ENCODE results near the gene TSGA10. TPM values are rescaled to one million over a fixed set of nuclear protein-coding genes. Genes with fewer than 3 reads are reported as not detected.

TSGA10 gene
- total and polyA plus RNA-seq, 2 donors (not counting 3 experiments of a cell fraction or from before 2014, with no cell fraction given), result 0.12 to 2.7 TPM

- Histone ChIP-seq H3K9ac (replicated peaks; ENCODE audit: extremely low read depth, insufficient read depth, low read length) (no peak overlapping the region), H3K9me1 (replicated peaks; ENCODE audit: control insufficient read depth, extremely low read depth, insufficient read depth, low read length) (no peaks in the 10 kb centered on the region), H2AFZ (ENCODE audit: low read depth, low read length) (no peak overlapping the region), H3K36me3 (ENCODE audit: control insufficient read depth in 2 of 2, extremely low read depth in 1 of 2, insufficient read depth in 2 of 2, low read length in 2 of 2) (no peaks in the 10 kb centered on the region), H3K9me3 (replicated peaks; ENCODE audit: control insufficient read depth, insufficient read depth, low read length) (no peaks in the 10 kb centered on the region), H3K4me1 (ENCODE audit: control insufficient read depth, extremely low read depth, insufficient read depth, low read length) (peaks cover 10% of the 10 kb centered on the region), H3K27me3 (ENCODE audit: control insufficient read depth in 2 of 2, insufficient read depth in 2 of 2, low read length in 2 of 2) (no peaks in the 10 kb centered on the region), H3K4me2 (ENCODE audit: insufficient read depth, low read length) (no peak overlapping the region), H3K79me2 (ENCODE audit: control insufficient read depth, insufficient read depth, low read length) (peaks cover 2% of the 10 kb centered on the region), H4K20me1 (replicated peaks; ENCODE audit: control insufficient read depth, extremely low read depth, insufficient read depth, low read length) (no peaks in the 10 kb centered on the region), H3K27ac (ENCODE audit: insufficient read depth, low read depth, low read length) (no peak overlapping the region), H3K4me3 (replicated peaks in 1 of 3; ENCODE audit: insufficient read depth in 1 of 3, low read depth in 1 of 3, low read length in 3 of 3) (no peak overlapping the region)
- intact Hi-C loops (cut with micrococcal nuclease) (no loop called here), dilution Hi-C loops (cut with MboI; ENCODE audit: extremely low pct_ligation_motif_present, low sequenced_read_pairs) (no loop called here)
- FAIRE-seq, result no peak
- ChIA-PET CTCF (no interaction called here), POLR2A (no interaction called here)
- DNase-seq (ENCODE audit: low read depth, low spot score), result no peak
- no TSS peak for BruUV-seq (replicated peaks)
- TF ChIP-seq EZH2 (IDR thresholded peaks at IDR 0.05; ENCODE audit: borderline replicate concordance, low read depth, low read length, severe bottlenecking), result no peak
- no peak for TF ChIP-seq FOS (IDR thresholded peaks at IDR 0.05; ENCODE audit: borderline replicate concordance, insufficient read depth, low read length)
- TF ChIP-seq POLR2A (IDR thresholded peaks at IDR 0.05; ENCODE audit: low read depth, low read length), result no peak
- TF ChIP-seq CTCF (IDR thresholded peaks at IDR 0.05; ENCODE audit: extremely low read depth in 1 of 2, insufficient read depth in 1 of 2, low read depth in 1 of 2, low read length in 2 of 2), result no peak
- no peak for TF ChIP-seq POLR2AphosphoS5 (IDR thresholded peaks at IDR 0.05; ENCODE audit: insufficient read depth, low read depth, low read length)
- TF ChIP-seq MYC (IDR thresholded peaks at IDR 0.05; ENCODE audit: low read depth, low read length), result no peak
- TF ChIP-seq JUN (IDR thresholded peaks at IDR 0.05; ENCODE audit: borderline replicate concordance, insufficient read depth, insufficient read length, low read depth), result no peak
- TF ChIP-seq MAX (IDR thresholded peaks at IDR 0.05; ENCODE audit: insufficient read depth, insufficient read length), result no peak
- no peak for TF ChIP-seq GATA2 (IDR thresholded peaks at IDR 0.05; ENCODE audit: insufficient read depth, insufficient read length, low read depth, low read length)
Observed at GRCh38 chr2:99152199-99152895, 2.4 kb downstream of the TSGA10 start.

All from endothelial cell of umbilical vein (primary cell).